Neural progenitor cell (in vitro differentiated cells): ENCODE data around the gene LDAH. TPM values are rescaled to one million over a fixed set of nuclear protein-coding genes. Genes with fewer than 3 reads are reported as not detected.

Experiments used
- DNase-seq: peaks from one replicate; pipeline ENCODE4 v3.0.0-alpha.2; 2016; ENCODE audit warnings: low spot score
- H2AFZ ChIP-seq: fragments of 200-600 bp; sonication (generic); replicated peaks from 2 replicates; pipeline ENCODE4 v1.6.1; 2016; ENCODE audit warnings: antibody characterized with exemption
- H3F3A ChIP-seq: fragments of 200-600 bp; sonication (generic); 2 replicates; pipeline ENCODE4 v1.6.1; 2016; ENCODE audit warnings: antibody characterized with exemption, low read depth
- H3K27ac ChIP-seq: fragments of 200-600 bp; sonication (generic); 2 replicates; pipeline ENCODE4 v1.5.1; 2016; ENCODE audit warnings: mild to moderate bottlenecking
- H3K27me3 ChIP-seq: fragments of 200-600 bp; sonication (generic); 2 replicates; pipeline ENCODE4 v1.6.1; 2016; ENCODE audit warnings: mild to moderate bottlenecking, moderate library complexity
- H3K36me3 ChIP-seq: fragments of 200-600 bp; sonication (generic); 2 replicates; pipeline ENCODE4 v1.5.1; 2016
- H3K4me1 ChIP-seq: fragments of 200-600 bp; sonication (generic); 2 replicates; pipeline ENCODE4 v1.6.1; 2016; ENCODE audit warnings: mixed run types
- H3K4me2 ChIP-seq: fragments of 200-600 bp; sonication (generic); 2 replicates; pipeline ENCODE4 v1.6.1; 2016
- H3K4me3 ChIP-seq: fragments of 200-600 bp; sonication (generic); 2 replicates; pipeline ENCODE4 v1.5.1; 2016
- H3K79me2 ChIP-seq: fragments of 200-600 bp; sonication (generic); 2 replicates; pipeline ENCODE4 v1.6.1; 2016; ENCODE audit warnings: low read depth
- H3K9ac ChIP-seq: fragments of 200-600 bp; sonication (generic); 2 replicates; pipeline ENCODE4 v1.6.1; 2016
- H3K9me3 ChIP-seq: fragments of 200-600 bp; sonication (generic); 2 replicates; pipeline ENCODE4 v1.5.1; 2016; ENCODE audit warnings: low read depth
- H4K20me1 ChIP-seq: fragments of 200-600 bp; sonication (generic); 2 replicates; pipeline ENCODE4 v1.6.1; 2016; ENCODE audit warnings: low read depth
- H3K27ac Mint-ChIP-seq: 3 replicates; pipeline ENCODE4 v1.8.0; 2021; ENCODE audit warnings: mixed read lengths
- H3K27me3 Mint-ChIP-seq: 2 replicates; pipeline ENCODE4 v1.8.0; 2022; ENCODE audit warnings: low read depth, mild to moderate bottlenecking, inconsistent platforms, moderate library complexity, mixed read lengths; ENCODE audit not compliant: insufficient read depth
- H3K36me3 Mint-ChIP-seq: 3 replicates; pipeline ENCODE4 v1.8.0; 2021; ENCODE audit warnings: mixed read lengths
- H3K4me1 Mint-ChIP-seq: 3 replicates; pipeline ENCODE4 v1.8.0; 2021; ENCODE audit warnings: mixed read lengths
- H3K4me3 Mint-ChIP-seq: 3 replicates; pipeline ENCODE4 v1.8.0; 2021; ENCODE audit warnings: mild to moderate bottlenecking, moderate library complexity, mixed read lengths
- H3K9me3 Mint-ChIP-seq: 3 replicates; pipeline ENCODE4 v1.8.0; 2020; ENCODE audit warnings: mixed read lengths
- CTCF ChIP-seq: fragments of 200-600 bp; sonication (generic); IDR thresholded peaks from 2 replicates; pipeline ENCODE4 v1.5.1; 2017; ENCODE audit warnings: antibody characterized with exemption, mild to moderate bottlenecking
- EZH2 ChIP-seq: fragments of 200-600 bp; sonication (generic); IDR thresholded peaks from 2 replicates; pipeline ENCODE4 v1.6.1; 2017; ENCODE audit warnings: antibody characterized with exemption, mild to moderate bottlenecking, moderate library complexity
- EZH2phosphoT487 ChIP-seq: fragments of 200-600 bp; sonication (generic); IDR thresholded peaks from 2 replicates; pipeline ENCODE4 v1.6.1; 2017; ENCODE audit warnings: antibody characterized with exemption
- total RNA-seq: library from RNA; depleted of rRNA; stranded (reverse); fragments of >200 nt; gene quantifications from 2 replicates; pipeline ENCODE4 v1.2.3, GENCODE V29; 2015; ENCODE audit warnings: low replicate concordance

LDAH gene
- total RNA-seq, 1 donor from 2014 or later, result 45.2 TPM

GRCh38 chr2:20666005-20666303 lies 156.9 kb downstream of the LDAH start:
- Mint-ChIP-seq H3K27me3 (peaks cover 72% of the 10 kb centered on the region), H3K9me3 (no peaks in the 10 kb centered on the region), H3K4me3 (peak overlapping the region; percentile 91), H3K36me3 (peaks cover 3% of the 10 kb centered on the region), H3K4me1 (peaks cover 38% of the 10 kb centered on the region), H3K27ac (no peak overlapping the region)
- Histone ChIP-seq H3K27ac (no peak overlapping the region), H3K4me2 (peak overlapping the region; percentile 88), H4K20me1 (peaks cover 56% of the 10 kb centered on the region), H3K79me2 (no peaks in the 10 kb centered on the region), H3K9ac (no peak overlapping the region), H3K4me3 (peak overlapping the region; percentile 50), H2AFZ (peak overlapping the region; percentile 91), H3F3A (peaks cover 4% of the 10 kb centered on the region), H3K4me1 (peaks cover 18% of the 10 kb centered on the region), H3K36me3 (no peaks in the 10 kb centered on the region), H3K27me3 (peaks cover 100% of the 10 kb centered on the region), H3K9me3 (no peaks in the 10 kb centered on the region)
- DNase-seq, result no peak
- TF ChIP-seq EZH2phosphoT487 (no peak), EZH2 (no peak), CTCF (no peak)

DNA sequence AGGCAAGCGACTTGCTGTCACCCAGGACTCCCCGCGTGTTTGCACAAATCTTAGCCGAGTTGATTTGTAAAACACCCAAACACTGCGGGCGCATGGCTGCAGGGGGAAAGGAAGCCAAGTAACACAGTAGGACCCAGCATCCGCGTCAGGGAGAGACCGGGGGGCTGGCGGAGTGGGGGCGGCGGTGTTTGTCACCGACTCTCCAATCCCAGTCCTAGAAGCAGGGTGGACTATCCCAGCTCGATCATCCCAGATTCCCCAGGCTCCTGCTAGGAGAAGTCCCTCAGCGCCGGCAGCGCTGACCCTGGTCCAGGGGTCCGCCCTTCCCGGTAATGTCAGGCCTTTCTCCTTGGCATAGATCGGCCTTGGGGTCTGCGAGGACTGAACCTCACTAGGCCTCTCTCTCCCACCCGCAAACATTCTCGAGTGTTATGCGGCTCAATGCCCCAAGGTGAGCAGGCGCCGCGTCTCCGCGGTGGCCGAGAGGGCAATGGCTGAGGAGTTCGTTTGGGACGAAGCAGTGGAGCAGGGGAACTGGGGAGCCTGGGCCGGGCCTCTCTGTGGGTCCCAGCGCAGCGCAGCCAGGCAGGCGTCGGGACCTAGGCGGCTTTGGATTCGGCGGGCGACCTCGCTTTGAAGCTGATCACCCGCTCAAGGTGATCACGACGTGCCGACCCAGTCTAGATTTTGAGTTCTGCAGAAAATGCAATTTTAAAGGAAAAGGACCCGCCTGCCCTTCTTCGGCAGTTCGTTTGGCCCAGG lies 157.5 kb downstream of the LDAH start:
- H3K27me3 Mint-ChIP-seq, result peaks cover 72% of the 10 kb centered on the region

DNA sequence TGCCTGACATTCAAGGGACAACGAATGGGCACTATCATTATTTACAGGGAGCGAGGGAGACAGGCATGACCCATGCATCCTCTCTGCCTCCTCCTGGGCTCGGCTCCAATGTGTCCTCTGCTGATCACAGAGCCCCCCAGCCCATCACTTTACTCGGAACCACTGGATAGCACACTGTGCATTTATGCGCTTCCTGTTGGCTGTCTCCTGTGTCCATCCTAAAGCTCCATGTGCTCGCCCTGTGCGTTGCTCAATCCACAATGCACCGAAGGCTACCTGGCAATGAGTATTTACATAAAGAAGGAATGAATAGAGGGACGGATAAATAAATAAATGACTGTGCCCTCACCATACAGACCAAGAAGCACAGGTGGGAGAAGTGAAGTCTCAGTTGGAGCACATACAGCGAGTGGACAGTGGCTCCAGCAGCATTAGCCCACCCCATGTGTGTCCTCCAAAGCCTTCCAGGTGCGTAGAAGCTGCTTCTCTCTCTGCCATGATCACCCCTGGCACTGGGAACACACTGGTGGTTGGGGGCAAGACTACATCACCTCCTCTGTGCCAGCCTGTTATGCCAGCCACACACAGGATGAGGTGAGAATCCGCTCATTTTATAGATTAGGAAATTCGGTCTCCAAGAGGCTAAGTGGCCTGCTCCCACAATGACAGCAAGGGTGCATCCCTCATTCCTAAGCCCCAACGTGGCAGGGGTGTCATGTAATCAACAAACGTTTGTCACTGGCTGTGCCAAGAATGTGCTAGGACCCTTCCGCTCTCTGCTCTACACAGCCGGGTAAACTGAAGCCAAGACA lies 158.3 kb downstream of the LDAH start:
- H3K27me3 Mint-ChIP-seq, result peaks cover 65% of the 10 kb centered on the region
- Histone ChIP-seq H3K4me2 (peak overlapping the region; percentile 88), H3K9me3 (no peaks in the 10 kb centered on the region), H3K4me3 (no peak overlapping the region), H3K79me2 (no peaks in the 10 kb centered on the region), H3K27ac (no peak overlapping the region), H4K20me1 (peaks cover 43% of the 10 kb centered on the region), H3K36me3 (no peaks in the 10 kb centered on the region), H2AFZ (no peak overlapping the region), H3F3A (no peaks in the 10 kb centered on the region), H3K4me1 (peaks cover 18% of the 10 kb centered on the region), H3K9ac (no peak overlapping the region), H3K27me3 (peaks cover 100% of the 10 kb centered on the region)
- TF ChIP-seq EZH2phosphoT487 (no peak), CTCF (no peak), EZH2 (no peak)
- DNase-seq, result no peak
- H3K4me1 Mint-ChIP-seq, result peaks cover 40% of the 10 kb centered on the region
- no peak overlapping the region for H3K27ac Mint-ChIP-seq
- H3K4me3 Mint-ChIP-seq, result peak overlapping the region; percentile 91
- peaks cover 3% of the 10 kb centered on the region for H3K36me3 Mint-ChIP-seq
- H3K9me3 Mint-ChIP-seq, result no peaks in the 10 kb centered on the region

More for the DNA sequence above, 157.5 kb downstream of the LDAH start:
- H3K9me3 Mint-ChIP-seq, result no peaks in the 10 kb centered on the region
- H3K27ac Mint-ChIP-seq, result no peak overlapping the region
- H3K4me3 ChIP-seq, result peak overlapping the region; percentile 50
- peak overlapping the region; percentile 88 for H3K4me2 ChIP-seq
- no peak overlapping the region for H3K27ac ChIP-seq
- no peaks in the 10 kb centered on the region for H3K36me3 ChIP-seq
- peaks cover 3% of the 10 kb centered on the region for H3K36me3 Mint-ChIP-seq
- H3F3A ChIP-seq, result peaks cover 4% of the 10 kb centered on the region
- TF ChIP-seq EZH2phosphoT487, result no peak
- no peak for TF ChIP-seq CTCF
- no peak for TF ChIP-seq EZH2
- peaks cover 100% of the 10 kb centered on the region for H3K27me3 ChIP-seq
- peak overlapping the region; percentile 91 for H2AFZ ChIP-seq
- H4K20me1 ChIP-seq, result peaks cover 51% of the 10 kb centered on the region
- no peaks in the 10 kb centered on the region for H3K9me3 ChIP-seq
- H3K4me1 ChIP-seq, result peaks cover 18% of the 10 kb centered on the region
- peaks cover 44% of the 10 kb centered on the region for H3K4me1 Mint-ChIP-seq
- H3K4me3 Mint-ChIP-seq, result peak overlapping the region; percentile 91
- peak; percentile 43 for DNase-seq
- H3K79me2 ChIP-seq, result no peaks in the 10 kb centered on the region
- H3K9ac ChIP-seq, result no peak overlapping the region
